ENCODE data around the gene GDI1.

Gene GDI1

DNA sequence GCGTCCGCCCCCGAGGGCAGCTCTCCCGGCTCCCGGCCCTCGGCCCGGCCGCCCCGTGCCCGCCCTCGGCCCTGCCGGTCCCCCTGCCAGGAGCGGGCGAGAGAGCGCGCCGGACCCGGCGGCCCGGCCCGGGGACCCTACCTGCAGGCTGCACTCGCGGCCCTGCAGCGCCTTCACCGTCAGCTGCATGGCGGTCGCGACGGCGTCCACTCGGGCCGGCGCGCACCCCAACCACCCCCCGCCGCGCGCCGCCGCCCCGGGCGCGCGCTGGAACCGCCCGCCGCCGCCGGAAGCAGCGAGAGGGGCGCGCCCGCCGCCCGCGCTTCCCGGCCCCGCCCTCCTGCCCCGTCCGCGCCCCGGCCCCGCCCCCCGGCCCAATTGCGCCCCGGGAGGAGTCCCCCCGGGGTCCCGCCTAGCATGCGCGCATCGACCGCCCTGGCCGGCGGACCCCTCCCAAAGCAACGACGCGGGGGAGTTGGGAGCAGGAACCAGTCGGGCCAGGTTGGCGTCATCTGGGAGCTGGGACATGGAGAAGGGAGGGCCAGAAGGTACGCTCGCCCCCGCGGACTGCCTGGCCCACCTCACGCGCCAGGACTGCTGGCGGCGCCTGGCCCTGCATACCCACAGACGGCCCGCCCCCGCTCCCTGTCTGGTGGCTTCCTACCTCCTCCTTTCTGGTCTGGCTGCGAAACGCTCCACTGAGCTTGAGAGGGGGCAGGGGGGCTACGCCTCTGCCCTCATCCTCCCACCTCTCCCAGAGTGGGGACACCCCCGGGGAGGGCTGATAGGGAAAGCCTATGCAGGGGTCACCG is 49.6 kb downstream of the GDI1 start, which contains the start of gene UBL4A:
UBL4A (minus strand) TSS at position 220 of the 812 bp plus-strand sequence; CDS start at position 189, 31 bp downstream.
- DNase-seq (ENCODE audit: low spot score), result peak; percentile 86
- in situ Hi-C loops (cut with MboI; ENCODE audit: low pct_unique_long_range_greater_than_20kb, low sequenced_read_pairs, unreplicated experiment), result no loop called here
- TF ChIP-seq, protein P1, sequence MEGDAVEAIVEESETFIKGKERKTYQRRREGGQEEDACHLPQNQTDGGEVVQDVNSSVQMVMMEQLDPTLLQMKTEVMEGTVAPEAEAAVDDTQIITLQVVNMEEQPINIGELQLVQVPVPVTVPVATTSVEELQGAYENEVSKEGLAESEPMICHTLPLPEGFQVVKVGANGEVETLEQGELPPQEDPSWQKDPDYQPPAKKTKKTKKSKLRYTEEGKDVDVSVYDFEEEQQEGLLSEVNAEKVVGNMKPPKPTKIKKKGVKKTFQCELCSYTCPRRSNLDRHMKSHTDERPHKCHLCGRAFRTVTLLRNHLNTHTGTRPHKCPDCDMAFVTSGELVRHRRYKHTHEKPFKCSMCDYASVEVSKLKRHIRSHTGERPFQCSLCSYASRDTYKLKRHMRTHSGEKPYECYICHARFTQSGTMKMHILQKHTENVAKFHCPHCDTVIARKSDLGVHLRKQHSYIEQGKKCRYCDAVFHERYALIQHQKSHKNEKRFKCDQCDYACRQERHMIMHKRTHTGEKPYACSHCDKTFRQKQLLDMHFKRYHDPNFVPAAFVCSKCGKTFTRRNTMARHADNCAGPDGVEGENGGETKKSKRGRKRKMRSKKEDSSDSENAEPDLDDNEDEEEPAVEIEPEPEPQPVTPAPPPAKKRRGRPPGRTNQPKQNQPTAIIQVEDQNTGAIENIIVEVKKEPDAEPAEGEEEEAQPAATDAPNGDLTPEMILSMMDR (IDR thresholded peaks at IDR 0.05; ENCODE audit: extremely low read depth, insufficient read depth, missing control alignments), result no peak

DNA sequence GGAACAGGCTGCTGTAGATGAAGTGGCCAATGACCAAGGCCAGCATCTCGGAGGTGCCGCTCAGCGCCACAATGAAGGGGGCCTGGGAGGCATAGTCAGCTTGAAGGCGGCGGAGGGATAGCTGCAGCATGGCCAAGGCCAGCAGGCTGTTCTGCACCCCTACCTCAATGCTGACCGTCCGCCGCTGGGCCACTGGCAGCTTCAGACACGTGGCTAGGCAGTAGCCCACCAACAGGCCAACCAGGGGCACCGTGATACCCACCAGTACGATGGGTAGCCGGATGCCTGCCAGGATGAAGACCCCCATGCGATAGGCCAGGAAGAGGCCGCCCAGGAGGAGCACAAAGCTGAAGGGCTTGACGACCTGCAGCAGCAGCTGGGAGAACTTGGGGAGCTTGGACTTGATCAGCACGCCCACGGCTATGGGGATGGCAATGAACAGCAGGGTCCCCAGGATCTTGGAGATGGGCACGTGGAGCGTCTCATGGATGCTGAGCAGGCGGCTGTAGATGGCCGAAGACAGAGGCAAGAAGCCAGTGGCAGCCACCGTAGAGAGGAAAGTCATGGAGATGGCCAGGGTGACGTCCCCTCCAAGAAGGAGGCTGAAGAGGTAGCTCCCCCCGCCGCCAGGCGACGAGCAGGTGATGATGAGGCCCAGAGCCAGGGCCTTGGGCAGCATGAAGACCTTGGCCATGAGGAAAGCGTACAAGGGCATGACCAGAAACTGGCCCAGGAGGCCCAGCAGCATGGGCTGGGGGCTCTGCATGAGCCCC is 50.8 kb downstream of the GDI1 start:
- no peak for DNase-seq (ENCODE audit: low spot score)
- TF ChIP-seq, protein P1 (IDR thresholded peaks at IDR 0.05; ENCODE audit: extremely low read depth, insufficient read depth, missing control alignments), result no peak
- in situ Hi-C loops (cut with MboI; ENCODE audit: low pct_unique_long_range_greater_than_20kb, low sequenced_read_pairs, unreplicated experiment), result no loop called here

DNA sequence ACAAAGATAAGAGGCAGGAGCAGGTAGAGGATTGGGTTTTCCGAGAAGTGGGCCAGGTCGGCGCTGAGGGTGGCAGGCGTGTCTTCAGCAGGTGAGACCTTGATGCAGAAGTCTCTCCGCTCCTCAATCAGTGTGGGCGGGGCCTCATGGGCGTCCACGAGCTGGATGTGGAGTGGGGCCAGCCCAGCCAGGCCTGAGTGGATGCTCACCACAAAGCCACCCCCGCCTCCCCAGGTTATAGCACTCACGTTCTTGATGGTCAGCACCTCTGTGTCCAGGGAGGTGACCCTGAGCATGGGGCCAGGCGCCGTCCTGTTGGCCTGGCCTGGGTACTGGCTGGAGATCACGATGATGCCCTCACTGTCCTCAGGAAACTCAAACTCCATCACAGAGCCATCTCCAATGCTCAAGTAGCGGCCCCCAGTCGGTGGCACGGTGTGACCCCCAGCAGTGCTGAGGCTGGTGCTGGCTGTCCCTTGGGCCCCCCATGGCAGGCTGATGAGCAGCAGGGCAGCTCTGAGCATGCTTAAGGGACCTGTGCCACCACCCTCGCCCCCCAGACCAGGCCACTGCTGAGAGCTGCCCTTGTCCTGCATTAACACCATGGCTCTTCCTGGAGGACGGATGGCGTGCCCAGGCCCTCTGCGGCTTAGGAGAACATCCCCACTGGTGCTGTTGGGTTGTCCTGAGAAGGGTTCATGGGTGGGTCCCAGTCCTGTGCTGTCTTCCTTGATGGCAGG is 51.6 kb downstream of the GDI1 start:
- in situ Hi-C loops (cut with MboI; ENCODE audit: low pct_unique_long_range_greater_than_20kb, low sequenced_read_pairs, unreplicated experiment), result no loop called here
- no peak for DNase-seq (ENCODE audit: low spot score)
- TF ChIP-seq, protein P1 (IDR thresholded peaks at IDR 0.05; ENCODE audit: extremely low read depth, insufficient read depth, missing control alignments), result no peak

DNA sequence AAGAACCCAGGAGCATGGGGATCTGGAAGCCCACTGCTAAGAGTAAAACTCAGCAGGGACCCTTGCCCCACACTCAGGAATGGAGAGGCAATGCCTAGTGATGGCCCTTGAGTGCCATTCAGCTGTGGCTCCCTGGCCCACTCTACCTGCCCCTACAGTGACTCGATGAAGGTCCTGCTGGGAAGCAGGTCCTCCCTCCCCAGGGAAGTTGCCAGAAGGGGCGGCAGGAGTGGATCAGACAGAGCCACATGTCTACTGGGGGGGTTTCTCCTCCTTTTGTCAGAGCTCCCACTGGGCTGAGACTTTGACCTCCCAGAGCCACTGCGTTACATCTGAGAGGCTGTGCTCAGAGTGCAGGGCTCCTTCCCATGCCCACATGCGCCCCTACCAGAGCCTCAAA is 52.2 kb downstream of the GDI1 start:
- DNase-seq (ENCODE audit: low spot score), result no peak
- in situ Hi-C loops (cut with MboI; ENCODE audit: low pct_unique_long_range_greater_than_20kb, low sequenced_read_pairs, unreplicated experiment), result no loop called here
- TF ChIP-seq, protein P1 (IDR thresholded peaks at IDR 0.05; ENCODE audit: extremely low read depth, insufficient read depth, missing control alignments), result no peak

DNA sequence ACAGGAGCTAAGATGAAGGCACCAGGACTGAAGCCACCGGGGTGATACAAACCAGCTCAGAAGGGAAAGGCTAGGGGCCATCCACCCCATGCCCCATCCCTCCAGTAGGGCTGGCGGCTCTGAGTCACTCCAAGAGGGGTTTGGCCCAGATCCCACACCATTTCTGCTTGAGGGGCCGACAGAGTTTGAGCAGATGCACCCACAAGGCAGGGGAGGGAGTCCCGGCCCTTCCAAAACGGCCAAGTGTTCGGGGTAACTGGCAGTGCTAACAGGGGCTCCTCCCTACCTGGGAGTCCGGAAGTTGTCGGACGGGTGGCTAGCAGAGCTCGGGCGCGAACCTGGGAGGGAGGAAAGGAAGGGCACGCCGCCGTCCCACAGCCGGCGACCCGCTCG is 53.1 kb downstream of the GDI1 start:
- in situ Hi-C loops (cut with MboI; ENCODE audit: low pct_unique_long_range_greater_than_20kb, low sequenced_read_pairs, unreplicated experiment), result no loop called here
- TF ChIP-seq, protein P1 (IDR thresholded peaks at IDR 0.05; ENCODE audit: extremely low read depth, insufficient read depth, missing control alignments), result no peak
- DNase-seq (ENCODE audit: low spot score), result no peak

DNA sequence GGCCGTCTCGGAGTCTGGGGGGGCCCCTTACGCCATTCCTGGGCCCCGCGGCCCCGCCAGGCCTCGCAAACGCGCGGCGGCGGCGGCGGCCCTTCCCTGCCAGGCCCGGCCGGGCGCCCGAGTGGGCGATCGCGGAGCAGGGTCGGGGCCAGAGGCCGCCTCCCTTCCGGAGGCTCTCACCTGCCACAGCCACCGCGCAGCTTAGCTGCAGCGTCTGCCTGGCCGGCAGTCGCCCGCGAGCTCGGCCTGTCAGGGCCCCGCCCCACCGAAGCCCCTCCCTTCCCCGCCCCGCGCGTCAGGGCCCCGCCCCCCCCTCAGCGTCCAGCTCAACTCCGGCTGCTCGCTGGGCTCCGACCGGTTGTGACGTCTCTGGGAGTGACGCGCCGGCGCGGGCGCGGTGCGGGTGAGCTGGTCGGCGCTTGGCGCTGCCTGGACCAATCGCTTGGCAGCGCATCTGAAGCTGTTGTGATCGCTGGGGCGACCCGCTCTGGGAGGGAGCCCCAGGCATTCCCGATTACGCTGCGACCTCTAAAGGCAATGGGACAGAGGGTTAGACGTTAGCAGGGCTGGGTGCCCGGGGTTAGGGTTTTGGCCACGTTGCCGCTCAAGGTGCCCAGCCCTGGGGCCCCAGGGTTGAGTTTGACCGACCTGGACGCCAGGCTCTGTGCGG is 53.6 kb downstream of the GDI1 start, which contains the start of gene SLC10A3:
SLC10A3 (minus strand) TSS at position 216 of the 670 bp plus-strand sequence. CDS start 1,689 bp downstream, outside the sequence.
- DNase-seq (ENCODE audit: low spot score), result peak; percentile 95
- TF ChIP-seq, protein P1 (IDR thresholded peaks at IDR 0.05; ENCODE audit: extremely low read depth, insufficient read depth, missing control alignments), result no peak
- in situ Hi-C loops (cut with MboI; ENCODE audit: low pct_unique_long_range_greater_than_20kb, low sequenced_read_pairs, unreplicated experiment), result no loop called here
